Right renal cortex interstitium (tissue), 3 donors: ENCODE data around the gene SLC6A1. TPM values are rescaled to one million over a fixed set of nuclear protein-coding genes. Genes with fewer than 3 reads are reported as not detected.

ENCODE experiments used
- DNase-seq, 3 donors: peaks; one replicate each; pipeline ENCODE4 v3.0.0-alpha.2; 2013; ENCODE audit warnings: low read depth in 3 of 3, low spot score in 2 of 3
- polyA plus RNA-seq, 3 donors: library from polyadenylated mRNA; unstranded; fragments of 120-200 nt; gene quantifications; one replicate each; pipeline ENCODE4 v1.2.1, GENCODE V29; 2013; ENCODE audit not compliant: insufficient read length in 3 of 3

The SLC6A1 gene
- polyA plus RNA-seq: under 1 TPM; 0.46 to 0.85 (median 0.74) TPM

- no peak for DNase-seq
These were observed at the start of gene SLC6A1 for GRCh38 chr3:10992017-10992942. TSS of gene SLC6A1 (plus strand) at chr3:10992748. CDS start at chr3:11017212, 24,464 bp downstream.

DNA sequence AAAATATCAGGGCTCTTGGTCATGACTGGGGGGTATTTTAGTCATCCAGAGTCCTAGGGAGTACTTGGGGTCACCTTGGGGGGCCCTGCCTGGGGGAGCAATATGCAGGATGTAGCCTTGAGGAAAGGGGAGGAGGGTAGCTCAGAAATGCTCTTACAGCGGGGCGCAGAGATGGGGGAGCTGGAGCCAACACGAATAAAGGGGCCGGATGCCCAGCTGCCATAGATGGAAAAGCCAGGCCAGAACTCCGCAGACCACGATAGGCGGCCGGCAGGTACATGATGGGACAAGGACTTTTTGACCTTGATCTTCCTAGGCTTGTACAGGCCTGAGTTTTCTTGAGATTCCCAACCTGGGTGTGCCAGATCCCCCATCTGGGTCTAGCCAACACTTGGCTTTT lies 47.7 kb upstream of the SLC6A1 start:
- DNase-seq: no peak

- DNase-seq: peak in 1 of 3 donors; percentile 26
These were observed 46.8 kb upstream of the SLC6A1 start for GRCh38 chr3:10945683-10946287.

- DNase-seq: no peak
These were observed 46.0 kb upstream of the SLC6A1 start for GRCh38 chr3:10946526-10946925.

GRCh38 chr3:10948326-10948725 lies 44.2 kb upstream of the SLC6A1 start:
- no peak for DNase-seq

- no peak for DNase-seq
These were observed 43.4 kb upstream of the SLC6A1 start for GRCh38 chr3:10949197-10949596.

GRCh38 chr3:10950476-10951294 lies 41.9 kb upstream of the SLC6A1 start:
- no peak for DNase-seq

DNA sequence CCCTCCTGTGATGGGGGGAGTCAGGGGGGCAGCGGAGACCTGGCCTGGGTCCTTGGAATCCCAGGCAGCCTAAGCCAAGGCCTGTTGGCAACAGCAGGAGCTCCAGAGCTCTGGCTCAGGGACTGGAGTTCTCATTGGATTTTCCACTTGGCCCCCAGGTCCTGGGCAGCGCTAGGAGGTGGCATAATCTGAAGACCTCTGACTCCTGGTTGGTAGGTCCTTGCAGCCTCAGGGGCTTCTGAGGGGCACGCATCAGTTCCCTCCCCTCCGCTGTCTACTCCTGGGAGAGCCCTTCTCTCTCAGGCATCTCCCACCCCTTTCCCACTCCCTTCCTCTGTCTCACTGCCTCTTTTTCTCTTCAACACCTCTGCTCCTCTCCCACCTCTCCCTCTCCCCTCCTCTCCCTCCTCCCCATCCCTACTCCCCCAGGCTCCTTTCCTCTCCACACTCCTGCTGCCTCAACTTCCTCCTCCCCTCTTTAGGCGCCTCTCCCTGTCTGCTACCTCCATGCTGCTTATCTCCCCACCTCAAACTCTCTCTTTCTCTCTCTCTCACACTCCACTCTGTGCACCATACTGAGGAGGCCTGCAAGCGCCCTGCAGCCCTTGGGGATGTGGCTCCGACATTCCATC lies 41.1 kb upstream of the SLC6A1 start:
- DNase-seq: no peak

DNA sequence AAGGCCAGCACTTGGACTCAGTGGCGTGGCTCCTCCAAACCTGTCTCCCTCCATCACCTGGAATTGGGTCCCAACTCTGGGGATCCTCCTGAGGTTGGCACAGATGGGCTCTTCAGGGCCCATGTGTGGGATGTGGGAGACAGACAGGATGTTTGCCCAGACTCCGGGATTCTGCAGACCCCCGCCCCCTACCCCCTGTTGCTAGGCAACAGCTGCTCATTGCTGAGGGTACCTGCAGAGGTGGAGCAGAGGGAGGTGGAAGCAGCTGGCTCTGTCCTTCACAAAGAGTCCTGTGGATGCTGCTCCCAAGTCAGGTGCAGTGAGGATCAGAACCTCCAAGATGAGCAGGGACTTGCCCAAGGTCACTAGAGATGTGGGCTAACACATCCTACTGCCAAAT lies 40.0 kb upstream of the SLC6A1 start:
- no peak for DNase-seq

DNA sequence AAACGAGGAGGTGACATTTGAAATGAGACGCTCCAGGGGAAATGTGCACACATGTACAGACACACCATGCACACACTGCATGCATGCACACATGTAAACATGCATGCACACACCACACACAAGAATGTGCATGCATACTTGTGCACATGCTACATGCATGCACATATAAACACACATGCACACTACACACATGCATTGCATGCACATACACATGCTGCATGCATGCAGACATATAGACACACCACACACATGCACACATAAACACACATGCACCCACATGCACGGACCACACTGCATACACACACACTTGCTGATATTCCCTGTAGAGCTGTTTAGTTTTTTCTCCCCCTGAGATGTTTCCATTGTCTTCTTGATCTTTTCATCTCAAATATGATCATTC lies 37.8 kb upstream of the SLC6A1 start:
- no peak for DNase-seq

- DNase-seq: no peak
These were observed 36.7 kb upstream of the SLC6A1 start for GRCh38 chr3:10955711-10956453.

DNA sequence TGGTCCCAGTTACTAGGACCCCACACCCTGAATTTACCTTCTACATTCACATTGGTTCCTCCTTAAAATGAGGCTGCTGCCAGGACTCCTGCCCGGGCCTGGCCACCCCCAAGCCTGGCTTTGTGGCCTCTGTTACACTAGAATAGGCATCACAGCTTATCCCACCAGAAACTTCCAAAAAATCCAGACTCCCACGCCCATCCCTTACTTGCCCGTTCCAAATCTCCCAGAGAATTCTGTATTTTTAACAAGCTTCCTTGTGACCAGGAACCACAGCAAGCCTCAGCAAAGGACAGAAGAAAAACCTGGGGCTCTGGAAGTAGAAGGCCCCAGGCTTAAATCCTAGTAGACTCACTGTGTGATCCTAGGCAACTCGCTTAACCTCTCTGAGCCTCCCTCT lies 36.0 kb upstream of the SLC6A1 start:
- DNase-seq: no peak

DNA sequence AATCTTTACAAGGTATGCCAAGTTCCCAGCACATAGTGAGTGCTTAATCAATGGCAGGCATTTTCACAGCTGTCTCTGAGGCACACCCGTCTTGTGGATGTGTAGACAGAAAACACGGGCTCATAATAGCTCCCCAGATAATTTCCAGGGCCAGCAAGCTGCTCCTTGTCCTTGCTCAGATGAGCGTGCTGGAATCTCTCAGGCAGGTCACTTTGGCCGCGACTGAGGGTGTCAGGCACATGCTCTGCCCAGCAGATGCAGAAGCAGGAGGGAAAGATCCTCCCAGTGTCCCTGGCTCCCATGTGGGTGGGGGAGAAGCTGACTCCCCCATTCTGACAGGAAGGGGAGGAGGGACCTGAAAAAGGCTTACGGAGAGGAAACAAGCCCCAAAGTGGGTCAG lies 35.6 kb upstream of the SLC6A1 start:
- DNase-seq: no peak

- DNase-seq: no peak
These were observed 34.4 kb upstream of the SLC6A1 start for GRCh38 chr3:10957976-10958749.

GRCh38 chr3:10960255-10960654 lies 32.3 kb upstream of the SLC6A1 start:
- no peak for DNase-seq

GRCh38 chr3:10961921-10962320 lies 30.6 kb upstream of the SLC6A1 start:
- no peak for DNase-seq

- DNase-seq: no peak
These were observed 30.0 kb upstream of the SLC6A1 start for GRCh38 chr3:10962481-10963036.

DNA sequence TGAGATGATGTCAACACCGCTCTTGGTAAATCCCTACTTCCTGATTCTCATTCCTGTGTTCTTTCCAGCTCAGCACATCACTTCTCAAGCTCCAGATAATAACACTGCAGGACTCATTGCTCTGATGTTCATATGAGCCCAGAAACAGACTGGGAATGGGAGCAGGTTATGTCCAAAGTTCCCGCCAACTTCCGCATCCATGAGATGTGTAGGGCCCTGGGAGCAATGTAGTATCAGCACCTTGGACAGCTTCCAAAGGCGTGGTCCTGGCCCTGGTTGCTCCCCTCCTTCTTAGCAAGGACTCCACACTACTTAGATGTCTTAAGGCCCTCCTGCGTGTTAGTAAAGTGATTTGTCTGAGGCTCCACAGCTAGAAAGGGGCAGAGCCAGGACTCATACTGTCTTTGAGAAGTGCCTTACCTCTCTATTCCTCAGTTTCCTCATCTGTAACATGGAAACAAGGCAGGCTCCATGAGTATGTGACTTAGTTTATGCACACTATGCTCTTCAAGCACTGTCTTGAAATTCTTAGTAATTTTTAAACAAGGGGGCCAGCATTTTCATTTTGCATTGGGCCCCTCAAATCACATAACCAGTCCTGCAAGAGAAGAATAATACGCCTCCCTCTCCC lies 27.9 kb upstream of the SLC6A1 start:
- DNase-seq: peak in 2 of 3 donors; percentile 39 to 49
